Stimulated activated CD8-positive, alpha-beta memory T cell treated with anti-CD3 and anti-CD28 coated beads, Interleukin-4, amount 100 ng/mL, for 24 hours (primary cell): ENCODE results near the gene LCLAT1.

Experiments used
- DNase-seq: peaks from one replicate; pipeline ENCODE4 v3.0.0-alpha.2; 2020; ENCODE audit warnings: low read depth

Gene LCLAT1

DNA sequence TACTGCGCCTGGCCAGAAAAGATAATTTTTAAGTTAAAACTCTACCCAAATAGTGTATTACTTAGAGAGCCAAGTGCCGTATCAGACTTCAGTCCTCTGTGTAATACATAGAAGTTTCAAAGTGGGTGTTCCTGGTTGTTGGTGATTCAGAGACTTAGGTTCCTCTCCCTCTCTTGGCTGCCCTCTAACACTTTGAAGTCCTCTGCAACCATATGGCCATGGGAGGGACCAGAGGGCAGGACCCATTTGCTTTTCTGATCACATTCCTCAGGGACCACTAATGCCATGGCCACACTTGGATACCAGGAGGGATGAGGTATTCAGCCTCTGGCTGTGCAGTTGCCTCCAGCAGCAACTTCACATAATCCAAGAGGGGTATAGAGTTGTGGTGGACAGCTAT lies 228.7 kb downstream of the LCLAT1 start:
- DNase-seq, result no peak

- DNase-seq, result no peak
These were observed 230.2 kb downstream of the LCLAT1 start for GRCh38 chr2:30677231-30677630.

GRCh38 chr2:30677861-30678385 lies 230.9 kb downstream of the LCLAT1 start:
- DNase-seq, result no peak

GRCh38 chr2:30678410-30679137 lies 231.5 kb downstream of the LCLAT1 start:
- DNase-seq, result no peak

- no peak for DNase-seq
These were observed 232.5 kb downstream of the LCLAT1 start for GRCh38 chr2:30679426-30680088.

- DNase-seq, result no peak
These were observed 233.1 kb downstream of the LCLAT1 start for GRCh38 chr2:30680121-30680520.

- no peak for DNase-seq
These were observed 234.0 kb downstream of the LCLAT1 start for GRCh38 chr2:30681022-30681421.

DNA sequence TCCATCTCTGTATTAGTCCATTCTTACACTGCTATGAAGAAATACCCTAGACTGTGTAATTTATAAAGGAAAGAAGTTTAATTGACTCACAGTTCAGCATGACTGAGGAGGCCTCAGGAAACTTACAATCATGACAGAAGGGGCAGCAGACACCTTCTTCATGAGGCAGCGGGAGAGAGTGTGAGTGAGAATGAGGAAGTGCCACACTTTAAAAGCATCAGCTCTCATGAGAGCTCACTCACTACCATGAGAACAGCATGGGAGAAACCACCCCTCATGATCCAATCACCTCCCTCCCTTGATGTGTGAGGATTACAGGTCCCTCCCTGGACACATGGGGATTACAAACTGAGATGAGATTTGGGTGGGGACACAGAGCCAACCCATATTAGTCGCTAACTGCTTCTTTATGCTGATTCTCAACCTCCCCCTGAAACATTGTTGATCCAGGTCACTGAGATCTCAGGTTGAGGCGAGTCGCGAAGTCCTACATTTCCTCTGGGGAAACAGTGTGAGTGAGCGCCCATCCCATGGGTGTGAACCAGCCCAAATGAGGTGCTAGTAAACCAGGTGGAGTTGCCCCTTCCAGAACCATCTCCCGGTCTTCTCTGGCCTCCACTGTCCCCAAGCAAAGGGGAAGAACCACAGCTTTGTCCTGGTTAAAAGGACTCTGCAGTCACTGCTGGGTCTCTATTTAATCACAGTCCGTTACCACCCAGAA lies 236.3 kb downstream of the LCLAT1 start:
- no peak for DNase-seq

DNA sequence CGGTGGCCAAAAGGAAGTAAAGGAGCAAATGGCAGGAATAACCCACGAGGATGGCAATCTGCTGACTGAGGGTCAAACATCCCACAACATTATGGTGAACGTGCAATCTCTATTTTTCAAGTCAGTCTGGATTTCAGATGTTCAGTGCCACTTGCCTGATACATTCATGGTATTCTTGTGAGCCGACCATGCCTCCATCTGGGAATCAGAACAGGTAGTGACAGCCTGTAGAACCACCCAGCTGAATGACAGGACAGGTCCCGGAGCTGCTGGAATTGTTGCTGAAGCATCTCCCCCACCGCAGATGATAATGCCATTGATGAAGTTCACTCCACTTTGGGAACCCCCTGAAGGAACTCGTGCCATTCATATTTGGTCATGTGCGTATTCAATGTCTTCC lies 237.0 kb downstream of the LCLAT1 start:
- no peak for DNase-seq

DNA sequence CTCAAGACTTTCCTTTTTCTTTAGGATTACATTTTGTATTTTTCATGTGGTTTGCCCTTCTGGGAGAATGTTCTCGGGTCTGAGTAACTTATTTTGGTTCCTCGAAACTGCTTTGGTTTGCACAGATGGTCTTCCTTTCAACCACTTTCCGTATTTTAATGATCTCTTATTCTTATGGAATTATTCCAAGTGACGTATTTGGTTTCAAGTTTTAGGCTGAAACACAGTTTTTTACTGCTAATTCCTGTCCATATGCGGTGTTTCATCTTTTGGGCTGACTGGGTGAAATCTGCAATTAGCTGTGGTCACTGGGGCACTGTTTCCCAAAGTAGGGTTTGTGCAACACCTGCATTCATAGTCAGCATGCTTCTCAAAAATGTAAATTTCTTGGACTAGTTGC lies 237.5 kb downstream of the LCLAT1 start:
- DNase-seq, result no peak

DNA sequence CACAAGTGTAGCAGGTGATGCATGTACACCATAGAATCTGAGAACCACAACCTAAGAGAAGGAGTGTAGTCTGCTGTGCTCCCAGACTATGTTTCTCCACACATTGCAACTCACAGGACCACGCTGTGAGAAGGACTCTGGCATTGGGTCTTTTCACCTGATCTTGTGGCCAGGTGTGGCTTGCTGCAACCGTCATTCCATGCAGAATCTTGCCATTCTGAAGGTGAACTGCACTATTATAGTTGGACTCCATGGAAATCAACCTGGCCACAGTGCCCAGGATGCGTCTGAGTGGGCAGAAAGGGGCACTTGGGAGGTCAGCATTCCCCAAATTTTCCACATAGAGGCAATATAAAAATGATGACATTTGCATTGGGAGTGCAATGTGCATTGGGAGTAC lies 237.9 kb downstream of the LCLAT1 start:
- no peak for DNase-seq

DNA sequence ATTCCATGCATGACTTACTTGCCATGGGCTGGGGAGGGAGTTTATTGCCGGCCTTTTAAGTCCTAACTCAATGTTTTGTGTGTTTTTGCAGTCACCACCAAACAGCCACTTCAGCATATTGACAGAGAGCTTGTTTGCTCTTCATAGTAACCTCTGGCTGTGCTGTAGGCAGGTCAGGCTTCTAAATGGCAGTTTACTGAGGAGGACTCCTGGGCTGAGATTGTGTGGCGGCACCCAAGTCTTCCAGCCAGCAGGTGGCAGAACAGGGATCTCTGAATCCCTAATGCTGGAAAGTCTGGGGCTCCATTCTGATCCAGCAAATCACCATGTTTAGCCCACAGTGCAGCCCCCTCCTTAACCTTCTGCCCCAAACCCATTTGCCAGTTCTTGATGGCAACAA lies 239.0 kb downstream of the LCLAT1 start:
- no peak for DNase-seq

GRCh38 chr2:30686669-30687068 lies 239.6 kb downstream of the LCLAT1 start:
- DNase-seq, result no peak

- DNase-seq, result no peak
These were observed 241.9 kb downstream of the LCLAT1 start for GRCh38 chr2:30688956-30689401.

DNA sequence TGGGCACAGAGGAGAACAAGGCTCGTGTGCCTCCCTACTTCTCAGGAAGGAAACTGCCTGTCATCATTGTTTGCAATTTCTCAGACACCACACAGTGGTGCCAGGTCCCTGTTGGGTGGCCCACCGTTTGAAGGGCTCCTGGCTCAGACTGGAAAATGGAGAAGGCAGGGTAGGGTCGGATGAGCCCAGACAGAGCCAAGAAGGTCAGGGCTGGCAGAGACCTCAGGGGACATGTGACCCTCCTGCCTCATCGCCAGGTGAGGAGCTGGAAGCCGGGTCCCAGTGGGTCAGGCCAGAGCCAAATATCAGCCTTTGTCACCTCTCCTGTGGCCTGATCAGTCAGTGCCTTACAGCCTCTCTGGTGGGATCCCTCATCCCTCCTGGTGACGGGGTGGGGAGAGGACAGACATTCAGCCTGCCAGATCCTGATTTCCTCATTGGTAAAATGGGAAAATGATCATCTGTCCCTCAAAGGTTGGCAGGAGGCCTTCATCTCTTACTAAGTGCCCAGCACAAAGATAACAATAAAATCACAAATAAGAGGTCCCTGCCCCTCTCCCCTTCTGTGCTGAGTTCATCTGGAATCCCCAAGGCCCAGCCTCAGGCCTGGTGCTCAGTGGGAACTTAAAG lies 242.6 kb downstream of the LCLAT1 start:
- DNase-seq, result no peak

GRCh38 chr2:30690126-30690561 lies 243.1 kb downstream of the LCLAT1 start:
- DNase-seq, result no peak

- no peak for DNase-seq
These were observed 244.3 kb downstream of the LCLAT1 start for GRCh38 chr2:30691091-30691947.

DNA sequence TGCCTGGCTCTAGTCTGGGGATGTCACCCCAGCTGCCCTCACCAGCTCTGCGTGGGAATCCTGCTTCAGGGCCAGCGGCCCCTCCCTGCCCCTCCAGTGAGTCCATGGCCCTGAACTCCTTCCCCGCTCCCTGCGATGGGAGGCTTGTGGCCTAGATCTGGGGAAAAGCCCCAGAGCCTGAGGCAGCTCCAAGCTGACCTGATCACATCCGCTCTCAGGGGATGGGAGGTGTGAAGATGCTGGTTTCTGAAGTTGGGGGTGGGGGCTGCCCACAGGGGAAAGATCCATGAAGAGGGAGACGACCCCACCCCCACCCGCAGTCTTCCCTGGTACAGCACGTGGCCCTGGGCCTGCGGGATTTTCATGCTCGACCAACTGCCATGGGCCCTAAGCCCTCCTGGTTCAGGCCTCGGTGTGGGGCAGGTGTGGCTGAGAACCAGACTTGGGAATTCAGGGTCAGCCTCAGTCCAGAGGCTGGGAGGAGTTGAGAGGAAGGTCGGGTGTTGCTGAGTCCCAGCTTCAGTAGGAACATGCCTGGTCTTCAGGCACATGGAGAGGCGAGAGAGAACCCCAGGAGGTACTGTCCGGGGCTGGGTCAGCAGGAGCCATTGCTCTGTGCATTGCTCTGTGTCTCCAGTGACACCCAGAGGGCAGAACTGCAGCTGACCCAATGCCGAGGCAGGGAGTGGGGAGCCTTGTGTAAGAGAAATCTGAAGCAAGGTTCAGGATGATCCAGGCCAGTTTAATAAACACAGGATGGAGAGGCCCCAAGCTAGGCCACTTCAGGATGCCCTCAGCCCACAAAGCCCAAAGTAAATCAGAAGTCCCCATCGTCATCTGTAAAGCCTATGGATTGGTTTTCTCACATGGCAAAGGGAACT lies 245.1 kb downstream of the LCLAT1 start:
- no peak for DNase-seq

DNA sequence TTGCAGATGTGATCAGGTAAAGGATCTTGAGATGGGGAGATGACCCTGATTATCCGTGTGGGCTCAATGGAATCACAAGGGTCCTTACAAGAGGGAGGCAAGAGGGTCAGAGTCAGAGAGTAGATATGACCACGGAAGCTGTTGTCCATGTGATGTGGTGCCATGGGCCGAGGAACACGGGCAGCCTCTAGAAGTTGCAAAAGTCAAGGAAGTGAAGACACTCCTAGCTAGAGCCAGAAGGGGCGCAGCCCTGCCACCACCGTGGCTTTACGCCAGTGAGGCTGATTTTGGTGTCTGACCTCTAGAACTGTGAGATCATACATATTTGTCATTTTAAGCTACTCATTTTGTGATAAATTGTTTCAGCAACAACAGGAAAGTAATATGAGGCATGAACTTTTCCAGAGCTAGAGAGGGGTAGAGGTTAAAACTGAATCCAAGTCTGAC lies 245.8 kb downstream of the LCLAT1 start:
- no peak for DNase-seq
